CD14-positive monocyte (primary cell): Measurements from ENCODE around the gene EXD3. TPM values are rescaled to one million over a fixed set of nuclear protein-coding genes. Genes with fewer than 3 reads are reported as not detected.

Experiments used
- DNase-seq, 3 donors: peaks; one replicate each; pipeline ENCODE4 v3.0.0-alpha.2; 2011 to 2022
- H2AFZ ChIP-seq: 2 replicates; pipeline ENCODE4 v1.6.0; 2012; ENCODE audit warnings: mild to moderate bottlenecking, low read depth, low read length, inconsistent platforms; ENCODE audit not compliant: insufficient read depth, poor library complexity, severe bottlenecking
- H3K27ac ChIP-seq, 2 donors: 1 replicate in 1 of 2; 2 replicates in 1 of 2; pipeline ENCODE4 v1.5.1; 2012 to 2013; ENCODE audit warnings: low read length in 2 of 2, control low read depth in 1 of 2, inconsistent platforms in 1 of 2, low read depth in 1 of 2, mild to moderate bottlenecking in 1 of 2
- H3K27me3 ChIP-seq, 2 donors: one replicate each; pipeline versions ENCODE4 v1.6.0 to v1.6.1; 2011 to 2013; ENCODE audit warnings: low read length in 2 of 2; ENCODE audit not compliant: control insufficient read depth in 2 of 2, insufficient read depth in 2 of 2
- H3K36me3 ChIP-seq, 2 donors: replicated peaks in 1 of 2; 1 replicate in 1 of 2; 2 replicates in 1 of 2; pipeline versions ENCODE4 v1.5.1 to v1.6.1; 2012 to 2013; ENCODE audit warnings: low read length in 2 of 2, control low read depth in 1 of 2, inconsistent platforms in 1 of 2, mild to moderate bottlenecking in 1 of 2; ENCODE audit not compliant: insufficient read depth in 2 of 2, control insufficient read depth in 1 of 2
- H3K4me1 ChIP-seq, 2 donors: 1 replicate in 1 of 2; 2 replicates in 1 of 2; pipeline versions ENCODE4 v1.5.1 to v1.6.1; 2012 to 2013; ENCODE audit warnings: low read length in 2 of 2, control low read depth in 1 of 2, inconsistent platforms in 1 of 2, mild to moderate bottlenecking in 1 of 2, moderate library complexity in 1 of 2; ENCODE audit not compliant: insufficient read depth in 2 of 2, control insufficient read depth in 1 of 2
- H3K4me2 ChIP-seq: replicated peaks from 2 replicates; pipeline ENCODE3; 2012; ENCODE audit warnings: low read length, moderate library complexity, mild to moderate bottlenecking; ENCODE audit not compliant: poor library complexity, severe bottlenecking; ENCODE audit errors: extremely low read depth
- H3K4me3 ChIP-seq, 3 experiments: fragments of 200-600 bp in 1 of 3; sonication (generic) in 1 of 3; replicated peaks in 1 of 3; 1 replicate in 2 of 3; 2 replicates in 1 of 3; pipeline ENCODE4 v1.5.1; 2011 to 2013; ENCODE audit warnings: low read length in 3 of 3, mild to moderate bottlenecking in 3 of 3, control low read depth in 2 of 3, low read depth in 2 of 3, inconsistent platforms in 1 of 3, moderate library complexity in 1 of 3
- H3K79me2 ChIP-seq: 2 replicates; pipeline ENCODE4 v1.6.0; 2012; ENCODE audit warnings: mild to moderate bottlenecking, control low read depth, inconsistent platforms, low read length, moderate library complexity; ENCODE audit not compliant: insufficient read depth
- H3K9ac ChIP-seq: 2 replicates; pipeline ENCODE4 v1.6.0; 2017; ENCODE audit warnings: low read length, mild to moderate bottlenecking; ENCODE audit not compliant: insufficient read depth, poor library complexity, severe bottlenecking
- H3K9me3 ChIP-seq, 2 donors: replicated peaks in 1 of 2; 1 replicate in 1 of 2; 2 replicates in 1 of 2; pipeline versions ENCODE4 v1.5.1 to v1.6.1; 2012 to 2013; ENCODE audit warnings: low read length in 2 of 2, control low read depth in 1 of 2; ENCODE audit not compliant: control insufficient read depth in 1 of 2, insufficient read depth in 1 of 2
- H4K20me1 ChIP-seq: 2 replicates; pipeline ENCODE4 v1.6.0; 2012; ENCODE audit warnings: mild to moderate bottlenecking, low read length, control low read depth, moderate library complexity; ENCODE audit not compliant: insufficient read depth
- H3K27ac Mint-ChIP-seq, 7 donors: one replicate each; pipeline ENCODE4 v1.8.0; 2020; ENCODE audit warnings: mild to moderate bottlenecking in 7 of 7, mixed read lengths in 7 of 7, moderate library complexity in 6 of 7, inconsistent platforms in 2 of 7
- H3K27me3 Mint-ChIP-seq, 3 donors: one replicate each; pipeline ENCODE4 v1.8.0; 2021 to 2022; ENCODE audit warnings: low read depth in 3 of 3, mild to moderate bottlenecking in 3 of 3, mixed read lengths in 3 of 3, moderate library complexity in 3 of 3, inconsistent platforms in 1 of 3
- H3K36me3 Mint-ChIP-seq, 2 donors: one replicate each; pipeline ENCODE4 v1.8.0; 2020; ENCODE audit warnings: mixed read lengths in 2 of 2, inconsistent platforms in 1 of 2, mild to moderate bottlenecking in 1 of 2
- H3K4me1 Mint-ChIP-seq: one replicate; pipeline ENCODE4 v1.8.0; 2020; ENCODE audit warnings: mild to moderate bottlenecking, mixed read lengths
- H3K4me3 Mint-ChIP-seq, 2 donors: one replicate each; pipeline ENCODE4 v1.8.0; 2020; ENCODE audit warnings: mild to moderate bottlenecking in 2 of 2, mixed read lengths in 2 of 2, moderate library complexity in 1 of 2
- H3K9me3 Mint-ChIP-seq, 7 donors: one replicate each; pipeline ENCODE4 v1.8.0; 2020 to 2022; ENCODE audit warnings: mixed read lengths in 7 of 7, mild to moderate bottlenecking in 6 of 7, moderate library complexity in 6 of 7, inconsistent platforms in 2 of 7
- CTCF ChIP-seq: fragments of 200-600 bp; IDR thresholded peaks from one replicate; pipeline ENCODE4 v1.8.0; 2022; ENCODE audit warnings: antibody characterized with exemption, mild to moderate bottlenecking
- WGBS: methylation state at CpG from one replicate; pipeline ENCODE4 v1.1.5; 2013; ENCODE audit warnings: missing lambda C conversion rate; ENCODE audit not compliant: insufficient coverage; 5-methylcytosine and 5-hydroxymethylcytosine counted together
- intact Hi-C, 2 donors: fragments of 100-400 bp; cut with micrococcal nuclease; formaldehyde crosslinking; loops; one replicate each; pipeline versions ENCODE4 v1.15.0 to v1.15.1; 2023
- polyA plus RNA-seq, 3 donors: library from polyadenylated mRNA; depleted of rRNA in 1 of 3; unstranded in 2 of 3; stranded (reverse) in 1 of 3; fragments of 300-500 nt in 2 of 3; fragments of >200 nt in 1 of 3; fragmentation: Illumina TruSeq in 2 of 3; gene quantifications; 1 replicate in 2 of 3; 2 replicates in 1 of 3; pipeline ENCODE4 v1.2.3, GENCODE V29; 2012 to 2021

Gene EXD3
- polyA plus RNA-seq, 3 donors = 2.0 to 10.8 (median 3.0) TPM

GRCh38 chr9:137388589-137389427, 34.2 kb downstream of the EXD3 start:
- intact Hi-C loops = no loop called here
- H3K79me2 ChIP-seq = no peaks in the 10 kb centered on the region
- no peak overlapping the region for H2AFZ ChIP-seq
- H3K36me3 ChIP-seq = peaks cover 5 to 11% of the 10 kb centered on the region in 2 donors
- WGBS = 96% methylated on average over 43 of the region's 47 CpGs
- no peaks in the 10 kb centered on the region for H3K27me3 ChIP-seq
- H3K4me1 ChIP-seq = no peaks in the 10 kb centered on the region
- H3K27ac ChIP-seq = no peak overlapping the region
- H3K4me3 ChIP-seq = no peak overlapping the region
- no peak for TF ChIP-seq CTCF
- peaks cover 2 to 17% of the 10 kb centered on the region in 2 donors for H3K36me3 Mint-ChIP-seq
- no peaks in the 10 kb centered on the region for H3K9me3 ChIP-seq
- no peak overlapping the region for H3K4me2 ChIP-seq
- H4K20me1 ChIP-seq = no peaks in the 10 kb centered on the region
- peak overlapping the region in 1 of 7 donors; percentile 66 for H3K27ac Mint-ChIP-seq
- no peak overlapping the region for H3K4me3 Mint-ChIP-seq
- peaks cover 4% of the 10 kb centered on the region for H3K4me1 Mint-ChIP-seq
- no peak for DNase-seq
- no peaks in the 10 kb centered on the region for H3K9me3 Mint-ChIP-seq
- H3K9ac ChIP-seq = no peak overlapping the region
- H3K27me3 Mint-ChIP-seq = peaks cover 0 to 1% (median 0%) of the 10 kb centered on the region in 3 donors

- H3K9me3 ChIP-seq = no peaks in the 10 kb centered on the region
- 92% methylated on average over 23 of the region's 26 CpGs for WGBS
- H2AFZ ChIP-seq = no peak overlapping the region
- no peak overlapping the region for H3K9ac ChIP-seq
- intact Hi-C loops = no loop called here
- no peaks in the 10 kb centered on the region for H3K27me3 ChIP-seq
- no peaks in the 10 kb centered on the region for H4K20me1 ChIP-seq
- no peak for DNase-seq
- no peaks in the 10 kb centered on the region for H3K4me1 ChIP-seq
- H3K4me2 ChIP-seq = no peak overlapping the region
- peaks cover 2 to 17% of the 10 kb centered on the region in 2 donors for H3K36me3 Mint-ChIP-seq
- no peak for TF ChIP-seq CTCF
- H3K27me3 Mint-ChIP-seq = peaks cover 0 to 1% (median 0%) of the 10 kb centered on the region in 3 donors
- H3K4me3 Mint-ChIP-seq = no peak overlapping the region
- no peak overlapping the region for H3K27ac ChIP-seq
- H3K27ac Mint-ChIP-seq = no peak overlapping the region
- no peak overlapping the region for H3K4me3 ChIP-seq
- no peaks in the 10 kb centered on the region for H3K79me2 ChIP-seq
- peaks cover 4% of the 10 kb centered on the region for H3K4me1 Mint-ChIP-seq
- H3K36me3 ChIP-seq = peaks cover 5 to 11% of the 10 kb centered on the region in 2 donors
- H3K9me3 Mint-ChIP-seq = no peaks in the 10 kb centered on the region
Measured at GRCh38 chr9:137387891-137388560, 34.9 kb downstream of the EXD3 start.
